IMR-90 (cell line): Measurements from ENCODE around the gene NCS1.

Experiments
- BHLHE40 ChIP-seq: fragments of 150-350 bp; IDR thresholded peaks from 2 replicates; pipeline ENCODE4 v1.6.1; 2016; ENCODE audit warnings: mild to moderate bottlenecking, low read depth, low read length
- CEBPB ChIP-seq: IDR thresholded peaks from 2 replicates; pipeline ENCODE4 v1.6.1; 2012; ENCODE audit warnings: low read depth, low read length, improper control_type of control experiment
- RFX5 ChIP-seq: IDR thresholded peaks from 2 replicates; pipeline ENCODE4 v1.8.0; 2012; ENCODE audit warnings: low read depth, mild to moderate bottlenecking, low read length, moderate library complexity
- TF ChIP-seq, protein P1 (sequence below): conservative IDR thresholded peaks from 2 replicates; pipeline ENCODE4 v1.5.1; 2012; ENCODE audit warnings: mild to moderate bottlenecking, low read depth, low read length, improper control_type of control experiment

DNA sequence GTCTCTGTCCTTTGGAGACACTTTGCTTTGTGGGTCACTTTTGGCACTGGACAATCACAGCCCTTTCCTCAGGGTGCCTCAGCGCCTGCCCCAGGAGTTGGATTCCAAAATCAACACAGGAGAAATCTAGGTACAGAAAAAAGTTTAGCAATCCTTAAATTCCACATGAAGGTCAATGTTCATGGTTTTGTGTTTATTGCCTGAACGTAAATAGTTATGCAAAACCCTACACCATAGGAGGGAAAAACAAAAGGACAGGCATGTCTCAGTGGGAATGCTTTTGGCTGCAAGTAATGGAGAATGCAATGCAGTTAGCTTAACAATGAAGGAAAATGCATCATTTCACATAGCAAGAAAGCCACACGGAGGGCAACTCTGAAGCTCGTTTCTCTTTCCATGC lies 86.8 kb downstream of the NCS1 start:
- TF ChIP-seq, protein P1, sequence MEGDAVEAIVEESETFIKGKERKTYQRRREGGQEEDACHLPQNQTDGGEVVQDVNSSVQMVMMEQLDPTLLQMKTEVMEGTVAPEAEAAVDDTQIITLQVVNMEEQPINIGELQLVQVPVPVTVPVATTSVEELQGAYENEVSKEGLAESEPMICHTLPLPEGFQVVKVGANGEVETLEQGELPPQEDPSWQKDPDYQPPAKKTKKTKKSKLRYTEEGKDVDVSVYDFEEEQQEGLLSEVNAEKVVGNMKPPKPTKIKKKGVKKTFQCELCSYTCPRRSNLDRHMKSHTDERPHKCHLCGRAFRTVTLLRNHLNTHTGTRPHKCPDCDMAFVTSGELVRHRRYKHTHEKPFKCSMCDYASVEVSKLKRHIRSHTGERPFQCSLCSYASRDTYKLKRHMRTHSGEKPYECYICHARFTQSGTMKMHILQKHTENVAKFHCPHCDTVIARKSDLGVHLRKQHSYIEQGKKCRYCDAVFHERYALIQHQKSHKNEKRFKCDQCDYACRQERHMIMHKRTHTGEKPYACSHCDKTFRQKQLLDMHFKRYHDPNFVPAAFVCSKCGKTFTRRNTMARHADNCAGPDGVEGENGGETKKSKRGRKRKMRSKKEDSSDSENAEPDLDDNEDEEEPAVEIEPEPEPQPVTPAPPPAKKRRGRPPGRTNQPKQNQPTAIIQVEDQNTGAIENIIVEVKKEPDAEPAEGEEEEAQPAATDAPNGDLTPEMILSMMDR: no peak
- no peak for TF ChIP-seq BHLHE40
- no peak for TF ChIP-seq RFX5
- no peak for TF ChIP-seq CEBPB
